Loucy (cell line): ENCODE data around the gene FANCC.

Experiments used
- H2AFZ ChIP-seq: fragments of 200-600 bp; sonication (generic); 2 replicates; pipeline ENCODE4 v1.6.0; 2016; ENCODE audit warnings: antibody characterized with exemption, mild to moderate bottlenecking, low read length, moderate library complexity
- H3F3A ChIP-seq: fragments of 200-600 bp; 2 replicates; pipeline ENCODE4 v1.6.0; 2016; ENCODE audit warnings: antibody characterized with exemption, low read depth, mild to moderate bottlenecking
- H3K27me3 ChIP-seq: fragments of 200-600 bp; sonication (generic); 2 replicates; pipeline ENCODE4 v1.6.1; 2014; ENCODE audit warnings: low read length, mild to moderate bottlenecking; ENCODE audit not compliant: insufficient read depth, poor library complexity, severe bottlenecking
- H3K36me3 ChIP-seq: fragments of 200-600 bp; sonication (generic); 2 replicates; pipeline ENCODE4 v1.6.1; 2016; ENCODE audit warnings: low read length; ENCODE audit not compliant: insufficient read depth
- H3K4me1 ChIP-seq: fragments of 200-600 bp; sonication (generic); 2 replicates; pipeline ENCODE4 v1.5.1; 2014; ENCODE audit warnings: low read length, mild to moderate bottlenecking; ENCODE audit not compliant: insufficient read depth, poor library complexity, severe bottlenecking
- H3K4me2 ChIP-seq: fragments of 200-600 bp; sonication (generic); 2 replicates; pipeline ENCODE4 v1.6.0; 2014; ENCODE audit warnings: antibody characterized with exemption, low read length, low read depth, mild to moderate bottlenecking; ENCODE audit not compliant: poor library complexity, severe bottlenecking
- H3K4me3 ChIP-seq: fragments of 200-600 bp; sonication (generic); 2 replicates; pipeline ENCODE4 v1.5.1; 2014; ENCODE audit warnings: low read length, mild to moderate bottlenecking, mixed read lengths; ENCODE audit not compliant: poor library complexity, severe bottlenecking
- H3K79me2 ChIP-seq: fragments of 200-600 bp; sonication (generic); 2 replicates; pipeline ENCODE4 v1.6.1; 2014; ENCODE audit warnings: low read length; ENCODE audit not compliant: insufficient read depth
- H3K9ac ChIP-seq: fragments of 200-600 bp; sonication (generic); 2 replicates; pipeline ENCODE4 v1.6.0; 2014; ENCODE audit warnings: mild to moderate bottlenecking, low read depth, low read length, moderate library complexity; ENCODE audit not compliant: poor library complexity, severe bottlenecking
- H3K9me2 ChIP-seq: fragments of 200-600 bp; sonication (generic); replicated peaks from 2 replicates; pipeline ENCODE4 v1.6.1; 2016; ENCODE audit warnings: low read depth, low read length, mixed read lengths
- H3K9me3 ChIP-seq: fragments of 200-600 bp; sonication (generic); 2 replicates; pipeline ENCODE4 v1.6.1; 2014; ENCODE audit warnings: mild to moderate bottlenecking, antibody characterized with exemption, low read length, low read depth; ENCODE audit not compliant: insufficient read depth
- H4K20me1 ChIP-seq: fragments of 200-600 bp; sonication (generic); 2 replicates; pipeline ENCODE4 v1.6.0; 2014; ENCODE audit warnings: antibody characterized with exemption, low read length, mild to moderate bottlenecking; ENCODE audit not compliant: insufficient read depth, poor library complexity, severe bottlenecking
- EZH2phosphoT487 ChIP-seq: fragments of 200-600 bp; IDR thresholded peaks from 2 replicates; pipeline ENCODE4 v1.6.1; 2018; ENCODE audit warnings: antibody characterized with exemption, mild to moderate bottlenecking, moderate library complexity, borderline replicate concordance
- TF ChIP-seq, protein P1 (sequence below): fragments of 200-600 bp; sonication (generic); conservative IDR thresholded peaks from 2 replicates; pipeline ENCODE4 v1.5.1; 2014; ENCODE audit warnings: mild to moderate bottlenecking, antibody characterized with exemption, low read length

Gene FANCC

GRCh38 chr9:95076696-95077052 lies 240.8 kb downstream of the FANCC start:
- Histone ChIP-seq H3K4me1 (no peaks in the 10 kb centered on the region), H3K4me2 (no peak overlapping the region), H3K27me3 (no peaks in the 10 kb centered on the region), H3F3A (no peaks in the 10 kb centered on the region), H3K36me3 (peaks cover 9% of the 10 kb centered on the region; the same call in 1 of the 2 replicates), H2AFZ (no peak overlapping the region), H3K9me2 (no peaks in the 10 kb centered on the region), H3K4me3 (no peak overlapping the region), H3K9me3 (no peaks in the 10 kb centered on the region), H3K9ac (no peak overlapping the region), H4K20me1 (no peaks in the 10 kb centered on the region), H3K79me2 (no peaks in the 10 kb centered on the region)
- TF ChIP-seq, protein P1, sequence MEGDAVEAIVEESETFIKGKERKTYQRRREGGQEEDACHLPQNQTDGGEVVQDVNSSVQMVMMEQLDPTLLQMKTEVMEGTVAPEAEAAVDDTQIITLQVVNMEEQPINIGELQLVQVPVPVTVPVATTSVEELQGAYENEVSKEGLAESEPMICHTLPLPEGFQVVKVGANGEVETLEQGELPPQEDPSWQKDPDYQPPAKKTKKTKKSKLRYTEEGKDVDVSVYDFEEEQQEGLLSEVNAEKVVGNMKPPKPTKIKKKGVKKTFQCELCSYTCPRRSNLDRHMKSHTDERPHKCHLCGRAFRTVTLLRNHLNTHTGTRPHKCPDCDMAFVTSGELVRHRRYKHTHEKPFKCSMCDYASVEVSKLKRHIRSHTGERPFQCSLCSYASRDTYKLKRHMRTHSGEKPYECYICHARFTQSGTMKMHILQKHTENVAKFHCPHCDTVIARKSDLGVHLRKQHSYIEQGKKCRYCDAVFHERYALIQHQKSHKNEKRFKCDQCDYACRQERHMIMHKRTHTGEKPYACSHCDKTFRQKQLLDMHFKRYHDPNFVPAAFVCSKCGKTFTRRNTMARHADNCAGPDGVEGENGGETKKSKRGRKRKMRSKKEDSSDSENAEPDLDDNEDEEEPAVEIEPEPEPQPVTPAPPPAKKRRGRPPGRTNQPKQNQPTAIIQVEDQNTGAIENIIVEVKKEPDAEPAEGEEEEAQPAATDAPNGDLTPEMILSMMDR, result no peak
- TF ChIP-seq EZH2phosphoT487, result no peak

GRCh38 chr9:95075700-95076099 lies 241.8 kb downstream of the FANCC start:
- H3K4me3 ChIP-seq, result no peak overlapping the region
- H3K36me3 ChIP-seq, result no peaks in the 10 kb centered on the region
- H3F3A ChIP-seq, result no peaks in the 10 kb centered on the region
- no peak overlapping the region for H3K4me2 ChIP-seq
- no peaks in the 10 kb centered on the region for H3K27me3 ChIP-seq
- no peaks in the 10 kb centered on the region for H3K9me3 ChIP-seq
- no peak overlapping the region for H2AFZ ChIP-seq
- TF ChIP-seq, protein P1, result no peak
- TF ChIP-seq EZH2phosphoT487, result no peak
- no peaks in the 10 kb centered on the region for H4K20me1 ChIP-seq
- peaks cover 3% of the 10 kb centered on the region for H3K4me1 ChIP-seq
- no peak overlapping the region for H3K9ac ChIP-seq
- no peaks in the 10 kb centered on the region for H3K9me2 ChIP-seq
- H3K79me2 ChIP-seq, result no peaks in the 10 kb centered on the region

- Histone ChIP-seq H3K27me3 (no peaks in the 10 kb centered on the region), H3K9me2 (no peaks in the 10 kb centered on the region), H3K4me3 (no peak overlapping the region), H3F3A (no peaks in the 10 kb centered on the region), H3K79me2 (no peaks in the 10 kb centered on the region), H3K9me3 (no peaks in the 10 kb centered on the region), H2AFZ (no peak overlapping the region), H3K36me3 (no peaks in the 10 kb centered on the region), H3K4me1 (peaks cover 13% of the 10 kb centered on the region), H4K20me1 (no peaks in the 10 kb centered on the region), H3K4me2 (no peak overlapping the region), H3K9ac (no peak overlapping the region)
- TF ChIP-seq, protein P1, result no peak
- TF ChIP-seq EZH2phosphoT487, result no peak
These were observed 242.9 kb downstream of the FANCC start for GRCh38 chr9:95074632-95075031.
